Activated B cell treated with CpG ODN at 0.5 μM for 24 hours (primary cell): ENCODE results near the gene DPEP3. TPM values are rescaled to one million over a fixed set of nuclear protein-coding genes. Genes with fewer than 3 reads are reported as not detected.
A peak's percentile ranks its signal among the peaks of the same experiment; 100 is the strongest.

Source experiments
- ATAC-seq: fragments of 200-7000 bp; cut with Tn5 transposase; one replicate; pipeline ENCODE4 v1.10.0; 2021; ENCODE audit warnings: low read depth, mild to moderate bottlenecking, moderate library complexity
- CTCF ChIA-PET: fragments of 350-600 bp; sonication (Branson Sonifier 250); formaldehyde crosslinking; loops from one replicate; lab custom pipeline; 2021; ENCODE audit warnings: antibody characterized with exemption; lab: Charles Lee
- POLR2A ChIA-PET: fragments of 350-600 bp; sonication (Branson Sonifier 250); formaldehyde crosslinking; loops from one replicate; lab custom pipeline; 2021; ENCODE audit warnings: antibody characterized with exemption; lab: Charles Lee
- DNase-seq: peaks from one replicate; pipeline ENCODE4 v3.0.0; 2022
- H3K27ac Mint-ChIP-seq: one replicate; pipeline ENCODE4 v1.8.0; 2020; ENCODE audit warnings: mixed read lengths
- H3K27me3 Mint-ChIP-seq: one replicate; pipeline ENCODE4 v1.8.0; 2021; ENCODE audit warnings: mixed read lengths
- H3K36me3 Mint-ChIP-seq: one replicate; pipeline ENCODE4 v1.8.0; 2021; ENCODE audit warnings: low read depth, mixed read lengths
- H3K4me1 Mint-ChIP-seq: one replicate; pipeline ENCODE4 v1.8.0; 2021; ENCODE audit warnings: mixed read lengths
- H3K4me3 Mint-ChIP-seq: one replicate; pipeline ENCODE4 v1.8.0; 2020; ENCODE audit warnings: mild to moderate bottlenecking, mixed read lengths
- H3K9me3 Mint-ChIP-seq: one replicate; pipeline ENCODE4 v1.8.0; 2020; ENCODE audit warnings: mixed read lengths
- intact Hi-C: fragments of 100-400 bp; cut with micrococcal nuclease; formaldehyde crosslinking; loops from one replicate; pipeline ENCODE4 v1.15.1; 2024
- total RNA-seq: library from RNA; stranded (reverse); gene quantifications from 2 replicates; pipeline ENCODE4 v1.2.3, GENCODE V29; 2022
- TF ChIP-seq, protein P1 (sequence below): fragments of 200-600 bp; IDR thresholded peaks from one replicate; pipeline ENCODE4 v1.8.0; 2022; ENCODE audit warnings: antibody characterized with exemption, mild to moderate bottlenecking

Gene DPEP3, protein sequence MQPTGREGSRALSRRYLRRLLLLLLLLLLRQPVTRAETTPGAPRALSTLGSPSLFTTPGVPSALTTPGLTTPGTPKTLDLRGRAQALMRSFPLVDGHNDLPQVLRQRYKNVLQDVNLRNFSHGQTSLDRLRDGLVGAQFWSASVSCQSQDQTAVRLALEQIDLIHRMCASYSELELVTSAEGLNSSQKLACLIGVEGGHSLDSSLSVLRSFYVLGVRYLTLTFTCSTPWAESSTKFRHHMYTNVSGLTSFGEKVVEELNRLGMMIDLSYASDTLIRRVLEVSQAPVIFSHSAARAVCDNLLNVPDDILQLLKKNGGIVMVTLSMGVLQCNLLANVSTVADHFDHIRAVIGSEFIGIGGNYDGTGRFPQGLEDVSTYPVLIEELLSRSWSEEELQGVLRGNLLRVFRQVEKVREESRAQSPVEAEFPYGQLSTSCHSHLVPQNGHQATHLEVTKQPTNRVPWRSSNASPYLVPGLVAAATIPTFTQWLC
- 0.29 and 0.38 TPM in 2 replicates for total RNA-seq

GRCh38 chr16:67979955-67980678 is at the start of gene DPEP3:
DPEP3 (minus strand) TSS chr16:67980499; CDS start chr16:67980380, 119 bp downstream.
- no peak for ATAC-seq
- Mint-ChIP-seq H3K4me3 (no peak within 1 kb of the TSS), H3K4me1 (peaks cover 33% of the 10 kb centered on the region), H3K36me3 (no peaks in the 10 kb centered on the region), H3K27me3 (no peaks in the 10 kb centered on the region), H3K9me3 (no peaks in the 10 kb centered on the region), H3K27ac (no peak within 1 kb of the TSS)
- TF ChIP-seq, protein P1, sequence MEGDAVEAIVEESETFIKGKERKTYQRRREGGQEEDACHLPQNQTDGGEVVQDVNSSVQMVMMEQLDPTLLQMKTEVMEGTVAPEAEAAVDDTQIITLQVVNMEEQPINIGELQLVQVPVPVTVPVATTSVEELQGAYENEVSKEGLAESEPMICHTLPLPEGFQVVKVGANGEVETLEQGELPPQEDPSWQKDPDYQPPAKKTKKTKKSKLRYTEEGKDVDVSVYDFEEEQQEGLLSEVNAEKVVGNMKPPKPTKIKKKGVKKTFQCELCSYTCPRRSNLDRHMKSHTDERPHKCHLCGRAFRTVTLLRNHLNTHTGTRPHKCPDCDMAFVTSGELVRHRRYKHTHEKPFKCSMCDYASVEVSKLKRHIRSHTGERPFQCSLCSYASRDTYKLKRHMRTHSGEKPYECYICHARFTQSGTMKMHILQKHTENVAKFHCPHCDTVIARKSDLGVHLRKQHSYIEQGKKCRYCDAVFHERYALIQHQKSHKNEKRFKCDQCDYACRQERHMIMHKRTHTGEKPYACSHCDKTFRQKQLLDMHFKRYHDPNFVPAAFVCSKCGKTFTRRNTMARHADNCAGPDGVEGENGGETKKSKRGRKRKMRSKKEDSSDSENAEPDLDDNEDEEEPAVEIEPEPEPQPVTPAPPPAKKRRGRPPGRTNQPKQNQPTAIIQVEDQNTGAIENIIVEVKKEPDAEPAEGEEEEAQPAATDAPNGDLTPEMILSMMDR, result no peak
- POLR2A ChIA-PET, result interaction anchor here (0.7 kb wide), 1 partner anchor 60 kb away, joined by 3 read pairs; no protein-coding TSS in a partner anchor
- intact Hi-C loops, result no loop called here
- CTCF ChIA-PET, result interaction anchor here (0.6 to 0.7 kb wide), 2 partner anchors 14 to 445 kb away, joined by 3 read pairs; no protein-coding TSS in a partner anchor
- no peak for DNase-seq

DNA sequence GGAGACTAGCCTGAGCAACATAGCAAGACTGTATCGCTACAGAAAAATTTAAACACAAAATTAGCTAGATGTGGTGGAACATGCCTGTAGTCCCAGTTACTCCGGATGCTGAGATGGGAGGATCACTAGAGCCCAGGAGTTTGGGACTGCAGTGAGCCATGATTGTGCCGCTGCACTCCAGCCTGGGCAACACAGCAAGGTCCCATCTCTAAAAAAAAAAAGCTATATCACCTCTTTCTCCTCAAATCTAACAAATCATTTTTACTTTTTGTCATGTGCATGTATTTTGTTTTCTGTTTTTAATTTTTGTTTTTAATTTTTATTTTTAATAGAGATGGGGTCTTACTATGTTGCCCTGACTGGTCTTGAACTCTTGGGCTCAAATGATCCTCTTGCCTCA is 48.7 kb upstream of the DPEP3 start:
- no peak for ATAC-seq
- CTCF ChIA-PET, result interaction anchor here (1.0 kb wide), 1 partner anchor 12 kb away, joined by 4 read pairs; no protein-coding TSS in a partner anchor
- H3K27me3 Mint-ChIP-seq, result no peaks in the 10 kb centered on the region
- intact Hi-C loops, result no loop called here
- no peaks in the 10 kb centered on the region for H3K9me3 Mint-ChIP-seq
- POLR2A ChIA-PET, result no interaction called here
- peaks cover 12% of the 10 kb centered on the region for H3K4me1 Mint-ChIP-seq
- no peak overlapping the region for H3K27ac Mint-ChIP-seq
- H3K4me3 Mint-ChIP-seq, result no peak overlapping the region
- peaks cover 40% of the 10 kb centered on the region for H3K36me3 Mint-ChIP-seq
- TF ChIP-seq, protein P1, result no peak
- no peak for DNase-seq

DNA sequence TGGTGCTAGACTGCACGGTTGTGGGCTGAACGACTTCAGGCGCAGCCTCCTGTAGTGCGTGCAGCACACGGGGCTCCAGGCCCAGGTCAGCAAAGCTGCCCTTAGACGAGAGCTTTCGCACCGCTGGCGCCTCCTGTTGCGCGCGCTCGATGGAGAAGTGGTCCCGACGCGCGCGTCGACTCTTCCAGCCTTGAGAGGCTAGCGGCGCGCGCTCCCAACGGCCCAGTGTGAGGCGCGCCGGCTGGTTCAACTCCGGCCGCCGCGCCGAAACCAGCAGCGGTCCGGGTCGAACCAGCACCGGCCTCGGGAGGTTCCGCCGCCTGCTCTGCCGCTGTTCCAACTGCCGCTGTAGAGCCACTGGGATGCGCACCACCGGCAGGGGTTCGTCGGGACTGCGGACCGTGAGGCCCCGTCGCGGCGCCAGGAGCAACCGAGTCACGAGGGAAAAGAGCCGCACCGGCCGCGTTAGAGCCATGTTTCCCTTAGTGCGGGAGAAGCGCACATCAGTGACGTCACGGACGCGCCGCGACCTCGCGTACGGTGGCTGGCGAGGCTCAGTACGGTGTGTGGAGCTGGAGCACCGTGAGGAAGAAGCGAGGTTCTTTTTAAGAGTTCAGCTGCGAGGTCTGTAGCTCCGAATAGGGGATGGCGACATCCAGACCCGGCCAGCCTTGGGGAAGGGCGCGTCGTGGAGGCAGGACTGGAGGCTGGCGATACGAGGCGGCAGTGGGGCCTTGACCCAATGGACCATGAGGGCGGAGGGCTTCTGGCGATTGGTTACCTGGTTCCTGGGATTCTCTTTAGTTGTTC is 42.6 kb upstream of the DPEP3 start, which contains the start of the genes DDX28 and DUS2:
DDX28 (minus strand) TSS at position 505 of the 810 bp plus-strand sequence; CDS start at position 475, 30 bp downstream.
DUS2 (plus strand) TSS at position 557 of the 810 bp plus-strand sequence. CDS start 14,740 bp downstream, outside the sequence.
- DNase-seq (peak; percentile 97), ATAC-seq (peak; percentile 93)
- Mint-ChIP-seq H3K4me1 (peaks cover 31% of the 10 kb centered on the region), H3K36me3 (peaks cover 44% of the 10 kb centered on the region), H3K27me3 (no peaks in the 10 kb centered on the region), H3K9me3 (no peaks in the 10 kb centered on the region), H3K27ac (peak within 1 kb of the TSS; percentile 97), H3K4me3 (peak within 1 kb of the TSS; percentile 99)
- POLR2A ChIA-PET, result interaction anchor here (0.6 to 3.5 kb wide), 22 partner anchors 10 to 345 kb away, joined by 3 to 47 read pairs (median 6); partner anchors contain the start of genes DPEP2, NFATC3, PSKH1 and PSMB10
- CTCF ChIA-PET, result interaction anchor here (1.1 to 1.9 kb wide), 7 partner anchors 17 to 206 kb away, joined by 5 to 6 read pairs (median 5); partner anchors contain the start of gene DPEP2
- TF ChIP-seq, protein P1, result no peak
- intact Hi-C loops, result loop anchor here (1.0 kb wide), 6 partner anchors 17 to 130 kb away; partner anchors contain the start of genes PSKH1, PSMB10 and SLC12A4

GRCh38 chr16:68022278-68022727 is 42.0 kb upstream of the DPEP3 start:
- ATAC-seq (no peak), DNase-seq (no peak)
- H3K4me3 Mint-ChIP-seq, result peak overlapping the region; percentile 99
- peaks cover 31% of the 10 kb centered on the region for H3K4me1 Mint-ChIP-seq
- no peaks in the 10 kb centered on the region for H3K27me3 Mint-ChIP-seq
- intact Hi-C loops, result no loop called here
- peaks cover 38% of the 10 kb centered on the region for H3K36me3 Mint-ChIP-seq
- peak overlapping the region; percentile 97 for H3K27ac Mint-ChIP-seq
- POLR2A ChIA-PET, result interaction anchor here (0.6 to 3.5 kb wide), 12 partner anchors 11 to 344 kb away, joined by 3 to 47 read pairs (median 14); partner anchors contain the start of genes DPEP2, NFATC3, PSMB10 and RANBP10
- TF ChIP-seq, protein P1, result no peak
- no peaks in the 10 kb centered on the region for H3K9me3 Mint-ChIP-seq
- CTCF ChIA-PET, result interaction anchor here (0.8 to 1.9 kb wide), 7 partner anchors 16 to 206 kb away, joined by 3 to 6 read pairs (median 5); no protein-coding TSS in a partner anchor
